GM12878 (cell line): ENCODE measurements around the gene SUPT4H1. TPM values are rescaled to one million over a fixed set of nuclear protein-coding genes. Genes with fewer than 3 reads are reported as not detected.
A peak's percentile ranks its signal among the peaks of the same experiment; 100 is the strongest.

Source experiments
- ATF7 ChIP-seq: fragments of 450-650 bp; IDR thresholded peaks from 2 replicates; pipeline ENCODE4 v1.6.1; 2016; ENCODE audit warnings: low read depth, mild to moderate bottlenecking
- CEBPB ChIP-seq, 2 experiments: fragments of 150-350 bp in 1 of 2; IDR thresholded peaks; 2 replicates each; pipeline ENCODE4 v1.6.1; 2012 to 2014; ENCODE audit warnings: low read depth in 2 of 2, low read length in 2 of 2, borderline replicate concordance in 1 of 2, inconsistent platforms in 1 of 2
- CHD4 ChIP-seq: fragments of 200-600 bp; sonication (generic); IDR thresholded peaks from 2 replicates; pipeline ENCODE4 v1.6.1; 2016; ENCODE audit warnings: mild to moderate bottlenecking
- EP300 ChIP-seq, 2 experiments: fragments of 150-350 bp in 1 of 2; IDR thresholded peaks; 2 replicates each; pipeline ENCODE4 v1.6.1; 2011 to 2012; ENCODE audit warnings: low read depth in 2 of 2, low read length in 2 of 2, borderline replicate concordance in 1 of 2, improper control_type of control experiment in 1 of 2, inconsistent platforms in 1 of 2; ENCODE audit not compliant: control insufficient read depth in 1 of 2
- HDGF ChIP-seq: fragments of 450-650 bp; IDR thresholded peaks from 2 replicates; pipeline ENCODE4 v1.6.1; 2016; ENCODE audit warnings: antibody characterized with exemption
- IKZF2 ChIP-seq, 2 experiments: fragments of 450-650 bp; IDR thresholded peaks; 2 replicates each; pipeline ENCODE4 v1.6.1; 2017; ENCODE audit warnings: mild to moderate bottlenecking in 2 of 2, moderate library complexity in 2 of 2
- KDM1A ChIP-seq: fragments of 200-600 bp; sonication (generic); IDR thresholded peaks from 2 replicates; pipeline ENCODE4 v1.6.1; 2016; ENCODE audit warnings: borderline replicate concordance
- MTA3 ChIP-seq: IDR thresholded peaks from 2 replicates; pipeline ENCODE4 v1.6.1; 2012; ENCODE audit warnings: low read length, inconsistent platforms, borderline replicate concordance
- MXI1 ChIP-seq: fragments of 150-350 bp; IDR thresholded peaks from 2 replicates; pipeline ENCODE4 v1.6.1; 2011; ENCODE audit warnings: low read depth, mild to moderate bottlenecking, inconsistent platforms, low read length, improper control_type of control experiment
- MYB ChIP-seq: fragments of 150-350 bp; IDR thresholded peaks from 2 replicates; pipeline ENCODE4 v1.6.1; 2014; ENCODE audit warnings: mild to moderate bottlenecking, low read depth, low read length, borderline replicate concordance
- NFXL1 ChIP-seq: fragments of 450-650 bp; IDR thresholded peaks from 2 replicates; pipeline ENCODE4 v1.6.1; 2017; ENCODE audit warnings: antibody characterized with exemption, mild to moderate bottlenecking, borderline replicate concordance
- NR2C2 ChIP-seq: IDR thresholded peaks from 2 replicates; pipeline ENCODE4 v1.6.1; 2011; ENCODE audit warnings: borderline replicate concordance, low read depth; ENCODE audit not compliant: control insufficient read depth, insufficient read length
- RAD51 ChIP-seq: fragments of 450-650 bp; IDR thresholded peaks from 2 replicates; pipeline ENCODE4 v1.6.1; 2016; ENCODE audit warnings: moderate library complexity, mild to moderate bottlenecking, inconsistent platforms
- RB1 ChIP-seq: fragments of 450-650 bp; formaldehyde crosslinking; IDR thresholded peaks from 2 replicates; pipeline ENCODE4 v1.6.1; 2017; ENCODE audit warnings: mild to moderate bottlenecking, borderline replicate concordance
- SMC3 ChIP-seq: IDR thresholded peaks from 2 replicates; pipeline ENCODE4 v1.6.1; 2011; ENCODE audit warnings: low read length, improper control_type of control experiment, borderline replicate concordance
- STAT1 ChIP-seq: fragments of 450-650 bp; conservative IDR thresholded peaks from 2 replicates; pipeline ENCODE4 v1.6.1; 2014; ENCODE audit warnings: antibody characterized with exemption, mild to moderate bottlenecking
- TBL1XR1 ChIP-seq: IDR thresholded peaks from 2 replicates; pipeline ENCODE4 v1.6.1; 2012; ENCODE audit warnings: low read depth, low read length, improper control_type of control experiment
- ZNF207 ChIP-seq: fragments of 450-650 bp; IDR thresholded peaks from 2 replicates; pipeline ENCODE4 v1.6.1; 2014; ENCODE audit warnings: antibody characterized with exemption, mild to moderate bottlenecking, borderline replicate concordance
- ZNF622 ChIP-seq: fragments of 450-650 bp; IDR thresholded peaks from 2 replicates; pipeline ENCODE4 v1.6.1; 2017; ENCODE audit warnings: mild to moderate bottlenecking, inconsistent platforms
- polyA plus RNA-seq, 11 experiments: library from polyadenylated mRNA; depleted of rRNA in 4 of 11; unstranded in 6 of 11; stranded (reverse) in 5 of 11; fragments of >200 nt; fragmentation: Nextera tagmentation in 4 of 11; fragmentation: Illumina TruSeq in 1 of 11; extraction: Ambion mirVana in 4 of 11; extraction: Trizol in 1 of 11; gene quantifications; 1 replicate in 1 of 11; 2 replicates in 10 of 11; pipeline versions ENCODE4 v1.2.1 to v1.2.3, GENCODE V29; 2011 to 2016; ENCODE audit warnings: inconsistent platforms in 2 of 11, missing spikeins in 2 of 11, low read depth in 1 of 11
- total RNA-seq, 4 experiments: library from RNA; depleted of rRNA in 3 of 4; stranded (reverse); fragments of >200 nt in 3 of 4; fragmentation: Illumina TruSeq in 1 of 4; extraction: Trizol in 1 of 4; gene quantifications; 2 replicates each; pipeline versions ENCODE4 v1.2.1 to v1.2.3, GENCODE V29; 2013 to 2021
- TF ChIP-seq, protein P1 (sequence below): fragments of 450-650 bp; formaldehyde crosslinking; IDR thresholded peaks from 2 replicates; pipeline ENCODE4 v1.4.0; 2020; ENCODE audit warnings: mild to moderate bottlenecking, moderate library complexity
- TF ChIP-seq, protein P2 (sequence below): IDR thresholded peaks from 2 replicates; pipeline ENCODE4 v1.6.1; 2011; ENCODE audit warnings: borderline replicate concordance, low read depth, mild to moderate bottlenecking, moderate library complexity, low read length; ENCODE audit not compliant: insufficient read depth, poor library complexity, severe bottlenecking
- TF ChIP-seq, protein P3 (sequence below), 3 experiments: IDR thresholded peaks in 2 of 3; conservative IDR thresholded peaks in 1 of 3; 2 replicates each; pipeline ENCODE4 v1.5.1; 2011; ENCODE audit warnings: low read depth in 3 of 3, low read length in 3 of 3, mild to moderate bottlenecking in 3 of 3, control low read depth in 2 of 3, moderate library complexity in 2 of 3, inconsistent platforms in 1 of 3, mixed read lengths in 1 of 3; ENCODE audit not compliant: control insufficient read depth in 2 of 3, insufficient read depth in 1 of 3; ENCODE audit errors: extremely low read depth in 1 of 3

The SUPT4H1 gene
- total and polyA plus RNA-seq, 10 of the 15 experiments (the other 5 are each of a cell fraction or from before 2014, with no cell fraction given): 83.8 to 293 (median 128) TPM

DNA sequence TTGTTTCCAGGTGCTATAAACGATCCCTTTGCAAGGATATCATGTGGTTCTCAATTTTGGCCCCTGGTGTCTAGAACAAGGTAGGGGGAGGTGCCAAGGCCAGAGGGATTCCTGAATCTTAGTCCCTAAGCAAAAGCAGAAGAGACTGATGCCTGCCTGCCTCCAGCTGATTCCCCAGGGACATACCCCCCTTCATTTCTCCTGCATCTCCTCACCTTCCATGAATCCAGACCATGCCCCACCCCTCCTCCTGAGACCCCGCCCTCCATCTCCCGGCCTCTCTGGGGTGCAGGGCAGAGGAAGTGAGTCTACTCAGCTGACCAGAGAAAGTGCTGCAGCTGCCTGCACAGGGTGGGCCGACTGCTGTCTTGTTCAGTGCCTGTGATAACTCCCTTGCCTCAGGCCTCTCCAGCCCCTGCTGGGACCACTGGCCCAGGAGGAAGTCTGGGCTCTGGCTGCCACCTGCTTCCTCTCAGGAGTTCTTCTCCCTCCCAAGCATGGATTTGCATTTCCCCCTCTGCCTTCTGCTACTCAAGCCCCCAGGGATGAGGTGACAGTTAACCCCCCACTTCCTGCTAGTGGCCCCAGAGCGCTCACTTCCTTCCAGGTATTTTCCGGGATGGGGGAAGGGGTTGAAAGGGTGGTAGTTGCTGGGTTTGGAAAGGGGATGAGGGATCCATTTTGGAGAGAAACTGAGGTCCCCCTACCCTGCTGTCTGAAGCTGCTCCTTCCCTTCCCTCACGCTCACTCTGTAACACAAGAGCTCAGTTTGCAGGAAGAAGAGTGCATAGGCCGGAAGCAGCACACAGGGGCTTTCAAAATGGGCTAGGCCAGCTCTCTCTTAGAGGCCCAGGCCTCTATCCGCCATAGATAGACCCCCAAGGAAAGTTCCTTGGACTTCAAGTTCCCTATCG, 12.9 kb downstream of the SUPT4H1 start (continued):
- TF ChIP-seq CHD4: no peak
- 0 out of 2 replicates have a peak, but pooled peaks have one; percentile 41 for TF ChIP-seq RB1
- TF ChIP-seq STAT1: peak; percentile 78; the same call in 1 of the 2 replicates
- TF ChIP-seq, protein P1, sequence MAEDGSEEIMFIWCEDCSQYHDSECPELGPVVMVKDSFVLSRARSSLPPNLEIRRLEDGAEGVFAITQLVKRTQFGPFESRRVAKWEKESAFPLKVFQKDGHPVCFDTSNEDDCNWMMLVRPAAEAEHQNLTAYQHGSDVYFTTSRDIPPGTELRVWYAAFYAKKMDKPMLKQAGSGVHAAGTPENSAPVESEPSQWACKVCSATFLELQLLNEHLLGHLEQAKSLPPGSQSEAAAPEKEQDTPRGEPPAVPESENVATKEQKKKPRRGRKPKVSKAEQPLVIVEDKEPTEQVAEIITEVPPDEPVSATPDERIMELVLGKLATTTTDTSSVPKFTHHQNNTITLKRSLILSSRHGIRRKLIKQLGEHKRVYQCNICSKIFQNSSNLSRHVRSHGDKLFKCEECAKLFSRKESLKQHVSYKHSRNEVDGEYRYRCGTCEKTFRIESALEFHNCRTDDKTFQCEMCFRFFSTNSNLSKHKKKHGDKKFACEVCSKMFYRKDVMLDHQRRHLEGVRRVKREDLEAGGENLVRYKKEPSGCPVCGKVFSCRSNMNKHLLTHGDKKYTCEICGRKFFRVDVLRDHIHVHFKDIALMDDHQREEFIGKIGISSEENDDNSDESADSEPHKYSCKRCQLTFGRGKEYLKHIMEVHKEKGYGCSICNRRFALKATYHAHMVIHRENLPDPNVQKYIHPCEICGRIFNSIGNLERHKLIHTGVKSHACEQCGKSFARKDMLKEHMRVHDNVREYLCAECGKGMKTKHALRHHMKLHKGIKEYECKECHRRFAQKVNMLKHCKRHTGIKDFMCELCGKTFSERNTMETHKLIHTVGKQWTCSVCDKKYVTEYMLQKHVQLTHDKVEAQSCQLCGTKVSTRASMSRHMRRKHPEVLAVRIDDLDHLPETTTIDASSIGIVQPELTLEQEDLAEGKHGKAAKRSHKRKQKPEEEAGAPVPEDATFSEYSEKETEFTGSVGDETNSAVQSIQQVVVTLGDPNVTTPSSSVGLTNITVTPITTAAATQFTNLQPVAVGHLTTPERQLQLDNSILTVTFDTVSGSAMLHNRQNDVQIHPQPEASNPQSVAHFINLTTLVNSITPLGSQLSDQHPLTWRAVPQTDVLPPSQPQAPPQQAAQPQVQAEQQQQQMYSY (CRISPR knock-in tag): 0 out of 2 replicates have a peak, but pooled peaks have one; percentile 7
- TF ChIP-seq EP300 (IDR thresholded peaks at IDR 0.05; ENCODE audit: borderline replicate concordance in 1 of 2, control insufficient read depth in 1 of 2, low read depth in 2 of 2, low read length in 2 of 2): peak; percentile 3 to 45; a peak in 2 of 4 replicates
- TF ChIP-seq MTA3: no peak
- 0 out of 2 replicates have a peak, but pooled peaks have one; percentile 30 for TF ChIP-seq TBL1XR1
- no peak for TF ChIP-seq MYB
- TF ChIP-seq, protein P2, sequence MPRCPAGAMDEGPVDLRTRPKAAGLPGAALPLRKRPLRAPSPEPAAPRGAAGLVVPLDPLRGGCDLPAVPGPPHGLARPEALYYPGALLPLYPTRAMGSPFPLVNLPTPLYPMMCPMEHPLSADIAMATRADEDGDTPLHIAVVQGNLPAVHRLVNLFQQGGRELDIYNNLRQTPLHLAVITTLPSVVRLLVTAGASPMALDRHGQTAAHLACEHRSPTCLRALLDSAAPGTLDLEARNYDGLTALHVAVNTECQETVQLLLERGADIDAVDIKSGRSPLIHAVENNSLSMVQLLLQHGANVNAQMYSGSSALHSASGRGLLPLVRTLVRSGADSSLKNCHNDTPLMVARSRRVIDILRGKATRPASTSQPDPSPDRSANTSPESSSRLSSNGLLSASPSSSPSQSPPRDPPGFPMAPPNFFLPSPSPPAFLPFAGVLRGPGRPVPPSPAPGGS: no peak
- no peak for TF ChIP-seq MXI1
- TF ChIP-seq RAD51: no peak; the same call in 1 of the 2 replicates
- TF ChIP-seq ZNF622: no peak
- no peak for TF ChIP-seq NFXL1
- peak; percentile 64 for TF ChIP-seq ZNF207
- TF ChIP-seq, protein P3, sequence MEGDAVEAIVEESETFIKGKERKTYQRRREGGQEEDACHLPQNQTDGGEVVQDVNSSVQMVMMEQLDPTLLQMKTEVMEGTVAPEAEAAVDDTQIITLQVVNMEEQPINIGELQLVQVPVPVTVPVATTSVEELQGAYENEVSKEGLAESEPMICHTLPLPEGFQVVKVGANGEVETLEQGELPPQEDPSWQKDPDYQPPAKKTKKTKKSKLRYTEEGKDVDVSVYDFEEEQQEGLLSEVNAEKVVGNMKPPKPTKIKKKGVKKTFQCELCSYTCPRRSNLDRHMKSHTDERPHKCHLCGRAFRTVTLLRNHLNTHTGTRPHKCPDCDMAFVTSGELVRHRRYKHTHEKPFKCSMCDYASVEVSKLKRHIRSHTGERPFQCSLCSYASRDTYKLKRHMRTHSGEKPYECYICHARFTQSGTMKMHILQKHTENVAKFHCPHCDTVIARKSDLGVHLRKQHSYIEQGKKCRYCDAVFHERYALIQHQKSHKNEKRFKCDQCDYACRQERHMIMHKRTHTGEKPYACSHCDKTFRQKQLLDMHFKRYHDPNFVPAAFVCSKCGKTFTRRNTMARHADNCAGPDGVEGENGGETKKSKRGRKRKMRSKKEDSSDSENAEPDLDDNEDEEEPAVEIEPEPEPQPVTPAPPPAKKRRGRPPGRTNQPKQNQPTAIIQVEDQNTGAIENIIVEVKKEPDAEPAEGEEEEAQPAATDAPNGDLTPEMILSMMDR (IDR thresholded peaks at IDR 0.05 in 2 of 3, conservative IDR thresholded peaks at IDR 0.05 in 1 of 3; ENCODE audit: control insufficient read depth in 2 of 3, extremely low read depth in 1 of 3, insufficient read depth in 1 of 3, low read depth in 3 of 3, low read length in 3 of 3): no peak
- TF ChIP-seq HDGF: peak; percentile 91
- no peak; the same call in 1 of the 2 replicates for TF ChIP-seq SMC3
- TF ChIP-seq IKZF2 (IDR thresholded peaks at IDR 0.05): peak; percentile 91 to 95
- TF ChIP-seq KDM1A: no peak
- no peak for TF ChIP-seq CEBPB (IDR thresholded peaks at IDR 0.05; ENCODE audit: borderline replicate concordance in 1 of 2, low read depth in 2 of 2, low read length in 2 of 2)
- TF ChIP-seq ATF7: peak; percentile 75
- TF ChIP-seq NR2C2: no peak
